Measurements from ENCODE around the gene MRPL49. TPM values are rescaled to one million over a fixed set of nuclear protein-coding genes. Genes with fewer than 3 reads are reported as not detected.

MRPL49 gene
- total and polyA plus RNA-seq, 2 of the 13 experiments (the other 11 are each of a cell fraction or from before 2014, with no cell fraction given), result 39.2 to 53.3 TPM

- TF ChIP-seq ZNF788 (CRISPR knock-in tag; IDR thresholded peaks at IDR 0.05; ENCODE audit: borderline replicate concordance) (no peak), ZNF263 (CRISPR knock-in tag; IDR thresholded peaks at IDR 0.05) (peak; percentile 67), PRDM10 (CRISPR knock-in tag; IDR thresholded peaks at IDR 0.05; ENCODE audit: low read depth) (peak; percentile 67; the same call in 1 of the 2 replicates), CHCHD3 (CRISPR knock-in tag; IDR thresholded peaks at IDR 0.05) (0 out of 2 replicates have a peak, but pooled peaks have one; percentile 29), MYPOP (CRISPR knock-in tag; IDR thresholded peaks at IDR 0.05) (0 out of 2 replicates have a peak, but pooled peaks have one; percentile 17), ZNF205 (CRISPR knock-in tag; IDR thresholded peaks at IDR 0.05) (no peak), ZNF7 (CRISPR knock-in tag; IDR thresholded peaks at IDR 0.05) (no peak), FOXK1 (CRISPR knock-in tag; IDR thresholded peaks at IDR 0.05; ENCODE audit: borderline replicate concordance, low read depth) (no peak), MTA1 (CRISPR knock-in tag; IDR thresholded peaks at IDR 0.05; ENCODE audit: borderline replicate concordance) (0 out of 2 replicates have a peak, but pooled peaks have one; percentile 25), ZGPAT (CRISPR knock-in tag; IDR thresholded peaks at IDR 0.05) (0 out of 2 replicates have a peak, but pooled peaks have one; percentile 5), TERF1 (CRISPR knock-in tag; IDR thresholded peaks at IDR 0.05) (no peak), TRIM24 (CRISPR knock-in tag; IDR thresholded peaks at IDR 0.05) (no peak), PITX1 (CRISPR knock-in tag; IDR thresholded peaks at IDR 0.05) (no peak), BRD4 (CRISPR knock-in tag; IDR thresholded peaks at IDR 0.05) (no peak), PRDM4 (CRISPR knock-in tag; IDR thresholded peaks at IDR 0.05; ENCODE audit: borderline replicate concordance) (no peak), ZNF296 (CRISPR knock-in tag; conservative IDR thresholded peaks at IDR 0.05) (0 out of 2 replicates have a peak, but pooled peaks have one; percentile 53), HES4 (CRISPR knock-in tag; IDR thresholded peaks at IDR 0.05; ENCODE audit: borderline replicate concordance) (0 out of 2 replicates have a peak, but pooled peaks have one; percentile 31)
Observed at GRCh38 chr11:65132988-65133700, 11.0 kb downstream of the MRPL49 start (continued).

All from HepG2 (cell line).